Osteoblast (primary cell): Measurements from ENCODE around the gene IFIT3. TPM values are rescaled to one million over a fixed set of nuclear protein-coding genes. Genes with fewer than 3 reads are reported as not detected.

Experiments used
- DNase-seq: peaks from one replicate; pipeline ENCODE4 v3.0.0; 2011; ENCODE audit warnings: low spot score, mixed read lengths; ENCODE audit not compliant: insufficient read length; ENCODE audit errors: missing footprints
- H2AFZ ChIP-seq: 2 replicates; pipeline ENCODE4 v1.6.0; 2011; ENCODE audit warnings: mild to moderate bottlenecking, low read length
- H3K27ac ChIP-seq: 2 replicates; pipeline ENCODE4 v1.5.1; 2011; ENCODE audit warnings: mild to moderate bottlenecking, low read depth, low read length, moderate library complexity
- H3K27me3 ChIP-seq: 2 replicates; pipeline ENCODE4 v1.6.0; 2012; ENCODE audit warnings: mild to moderate bottlenecking, control low read depth, inconsistent platforms, low read length, moderate library complexity; ENCODE audit not compliant: insufficient read depth
- H3K36me3 ChIP-seq: 2 replicates; pipeline ENCODE4 v1.5.1; 2011; ENCODE audit warnings: mild to moderate bottlenecking, low read length, control low read depth, moderate library complexity; ENCODE audit not compliant: insufficient read depth
- H3K4me1 ChIP-seq: 2 replicates; pipeline ENCODE4 v1.5.1; 2011; ENCODE audit warnings: mild to moderate bottlenecking, low read length, control low read depth, moderate library complexity; ENCODE audit not compliant: insufficient read depth
- H3K4me2 ChIP-seq: 2 replicates; pipeline ENCODE4 v1.6.0; 2011; ENCODE audit warnings: mild to moderate bottlenecking, low read length; ENCODE audit not compliant: insufficient read depth
- H3K4me3 ChIP-seq: fragments of 200-600 bp; sonication (generic); 3 replicates; pipeline ENCODE4 v1.5.1; 2012; ENCODE audit warnings: mild to moderate bottlenecking, low read length, inconsistent platforms; ENCODE audit not compliant: insufficient read depth
- H3K79me2 ChIP-seq: 2 replicates; pipeline ENCODE4 v1.6.0; 2012; ENCODE audit warnings: mild to moderate bottlenecking, low read length, control low read depth, inconsistent platforms; ENCODE audit not compliant: insufficient read depth
- H3K9me3 ChIP-seq: 2 replicates; pipeline ENCODE4 v1.5.1; 2011; ENCODE audit warnings: low read depth, low read length, control low read depth
- H4K20me1 ChIP-seq: 2 replicates; pipeline ENCODE4 v1.6.0; 2012; ENCODE audit warnings: mild to moderate bottlenecking, low read length, control low read depth; ENCODE audit not compliant: insufficient read depth
- total RNA-seq: library from RNA; depleted of rRNA; stranded (reverse); fragments of >200 nt; gene quantifications from 2 replicates; pipeline ENCODE4 v1.2.3, GENCODE V29; 2012
- TF ChIP-seq, protein P1 (sequence below): IDR thresholded peaks from 2 replicates; pipeline ENCODE4 v1.5.1; 2011; ENCODE audit warnings: mild to moderate bottlenecking, low read depth, low read length, moderate library complexity; ENCODE audit errors: extremely low read depth

IFIT3 gene
- total RNA-seq, 1 donor = 43.8 TPM

DNA sequence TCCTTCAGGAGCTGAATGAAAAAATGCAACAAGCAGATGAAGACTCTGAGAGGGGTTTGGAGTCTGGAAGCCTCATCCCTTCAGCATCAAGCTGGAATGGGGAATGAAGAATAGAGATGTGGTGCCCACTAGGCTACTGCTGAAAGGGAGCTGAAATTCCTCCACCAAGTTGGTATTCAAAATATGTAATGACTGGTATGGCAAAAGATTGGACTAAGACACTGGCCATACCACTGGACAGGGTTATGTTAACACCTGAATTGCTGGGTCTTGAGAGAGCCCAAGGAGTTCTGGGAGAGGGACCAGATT is 20.6 kb upstream of the IFIT3 start:
- no peaks in the 10 kb centered on the region for H3K9me3 ChIP-seq
- H3K27ac ChIP-seq = no peak overlapping the region
- H3K4me3 ChIP-seq = no peak overlapping the region
- no peak overlapping the region for H2AFZ ChIP-seq
- TF ChIP-seq, protein P1, sequence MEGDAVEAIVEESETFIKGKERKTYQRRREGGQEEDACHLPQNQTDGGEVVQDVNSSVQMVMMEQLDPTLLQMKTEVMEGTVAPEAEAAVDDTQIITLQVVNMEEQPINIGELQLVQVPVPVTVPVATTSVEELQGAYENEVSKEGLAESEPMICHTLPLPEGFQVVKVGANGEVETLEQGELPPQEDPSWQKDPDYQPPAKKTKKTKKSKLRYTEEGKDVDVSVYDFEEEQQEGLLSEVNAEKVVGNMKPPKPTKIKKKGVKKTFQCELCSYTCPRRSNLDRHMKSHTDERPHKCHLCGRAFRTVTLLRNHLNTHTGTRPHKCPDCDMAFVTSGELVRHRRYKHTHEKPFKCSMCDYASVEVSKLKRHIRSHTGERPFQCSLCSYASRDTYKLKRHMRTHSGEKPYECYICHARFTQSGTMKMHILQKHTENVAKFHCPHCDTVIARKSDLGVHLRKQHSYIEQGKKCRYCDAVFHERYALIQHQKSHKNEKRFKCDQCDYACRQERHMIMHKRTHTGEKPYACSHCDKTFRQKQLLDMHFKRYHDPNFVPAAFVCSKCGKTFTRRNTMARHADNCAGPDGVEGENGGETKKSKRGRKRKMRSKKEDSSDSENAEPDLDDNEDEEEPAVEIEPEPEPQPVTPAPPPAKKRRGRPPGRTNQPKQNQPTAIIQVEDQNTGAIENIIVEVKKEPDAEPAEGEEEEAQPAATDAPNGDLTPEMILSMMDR = no peak
- peaks cover 2% of the 10 kb centered on the region for H3K79me2 ChIP-seq
- no peaks in the 10 kb centered on the region for H3K36me3 ChIP-seq
- no peaks in the 10 kb centered on the region for H3K27me3 ChIP-seq
- no peaks in the 10 kb centered on the region for H4K20me1 ChIP-seq
- H3K4me2 ChIP-seq = no peak overlapping the region
- H3K4me1 ChIP-seq = peaks cover 21% of the 10 kb centered on the region
- DNase-seq = no peak

DNA sequence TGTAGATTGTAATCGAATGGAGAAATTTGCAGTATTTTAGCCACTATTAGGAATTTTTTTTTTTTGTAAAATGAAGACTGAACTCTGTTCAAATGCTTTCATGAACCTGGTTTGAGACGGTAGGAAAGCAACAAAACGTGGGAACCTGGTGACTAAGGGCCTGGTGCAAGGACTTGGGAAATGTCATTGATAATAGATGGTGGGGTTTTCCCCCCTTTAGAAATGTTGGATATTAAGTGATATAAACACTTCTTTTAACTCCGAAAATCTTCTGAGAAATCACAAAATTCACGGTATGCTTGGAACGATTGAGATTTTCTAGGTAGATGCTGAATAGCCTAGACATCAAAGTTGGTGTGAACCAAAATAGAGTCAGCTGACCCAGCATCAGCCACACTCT is 19.5 kb upstream of the IFIT3 start:
- H3K27me3 ChIP-seq = no peaks in the 10 kb centered on the region
- TF ChIP-seq, protein P1 = no peak
- no peak overlapping the region for H2AFZ ChIP-seq
- H4K20me1 ChIP-seq = no peaks in the 10 kb centered on the region
- no peaks in the 10 kb centered on the region for H3K79me2 ChIP-seq
- H3K4me1 ChIP-seq = peaks cover 13% of the 10 kb centered on the region
- no peaks in the 10 kb centered on the region for H3K36me3 ChIP-seq
- H3K4me2 ChIP-seq = no peak overlapping the region
- no peaks in the 10 kb centered on the region for H3K9me3 ChIP-seq
- H3K27ac ChIP-seq = no peak overlapping the region
- no peak for DNase-seq
- no peak overlapping the region for H3K4me3 ChIP-seq

DNA sequence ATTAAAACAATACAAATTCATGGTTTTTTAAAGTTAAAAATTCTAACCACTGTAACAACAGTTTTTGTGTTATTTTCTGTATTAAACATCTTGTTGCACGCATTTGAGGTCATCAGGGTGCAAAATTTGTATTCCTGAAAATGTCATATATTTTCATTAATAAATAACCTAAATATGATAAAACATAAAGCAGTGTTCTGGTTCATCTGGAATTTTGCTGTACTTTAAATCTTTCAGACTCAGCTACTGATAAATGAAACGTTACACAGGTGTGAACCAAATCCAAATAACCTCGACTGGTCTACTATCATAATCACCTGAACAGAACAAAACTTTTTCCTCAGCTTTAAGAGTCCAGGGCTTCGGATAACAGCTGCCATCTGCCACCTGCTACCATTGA is 19.1 kb upstream of the IFIT3 start:
- Histone ChIP-seq H3K36me3 (no peaks in the 10 kb centered on the region), H4K20me1 (no peaks in the 10 kb centered on the region), H3K4me1 (peaks cover 13% of the 10 kb centered on the region), H3K79me2 (no peaks in the 10 kb centered on the region), H2AFZ (no peak overlapping the region), H3K27ac (no peak overlapping the region), H3K9me3 (no peaks in the 10 kb centered on the region), H3K4me2 (no peak overlapping the region), H3K27me3 (no peaks in the 10 kb centered on the region), H3K4me3 (no peak overlapping the region)
- DNase-seq = no peak
- TF ChIP-seq, protein P1 = no peak

DNA sequence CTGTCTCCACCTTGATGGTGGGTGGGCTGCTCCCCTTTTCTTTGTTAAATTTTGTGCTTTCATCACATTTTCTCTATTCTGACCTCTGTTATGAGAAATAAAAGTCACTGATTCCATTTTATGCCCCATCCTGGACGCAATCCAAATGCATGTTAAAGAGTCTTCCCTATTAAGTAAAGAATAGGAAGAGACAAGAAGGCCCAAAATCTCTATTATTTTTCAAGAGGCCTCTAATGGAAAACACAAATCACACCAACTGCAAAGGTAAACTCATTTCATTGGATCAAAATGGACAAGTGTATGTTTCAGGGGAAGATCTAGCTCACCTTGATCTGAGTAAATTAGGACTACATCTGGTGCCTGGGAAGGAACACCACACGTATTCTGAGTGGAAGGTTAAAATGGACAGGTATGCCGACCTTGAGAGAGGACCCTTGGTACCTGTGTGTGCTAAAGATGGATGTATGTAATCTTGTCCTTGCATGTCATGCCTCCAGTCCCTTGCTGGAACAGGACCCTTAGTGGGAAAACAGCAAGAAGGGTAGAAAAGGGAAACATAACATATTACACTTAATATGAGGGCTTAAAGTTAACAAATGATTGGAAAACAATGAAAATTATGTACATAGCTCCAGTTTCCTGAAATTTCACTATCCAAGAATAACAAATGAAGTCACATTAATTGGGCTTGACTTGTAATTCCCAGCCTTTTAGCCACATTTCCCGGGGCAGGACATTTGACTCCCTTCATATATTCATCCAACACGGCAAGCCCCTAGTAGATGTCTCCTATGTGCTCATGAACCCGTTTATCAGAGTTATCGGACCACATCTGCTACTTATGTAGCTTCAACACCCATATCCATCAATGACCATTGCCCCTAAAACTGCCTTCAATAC is 18.4 kb upstream of the IFIT3 start:
- Histone ChIP-seq H3K27me3 (no peaks in the 10 kb centered on the region), H3K9me3 (no peaks in the 10 kb centered on the region), H3K27ac (no peak overlapping the region), H2AFZ (no peak overlapping the region), H3K4me1 (peaks cover 13% of the 10 kb centered on the region), H3K4me3 (no peak overlapping the region), H3K79me2 (no peaks in the 10 kb centered on the region), H3K36me3 (no peaks in the 10 kb centered on the region), H4K20me1 (no peaks in the 10 kb centered on the region), H3K4me2 (no peak overlapping the region)
- TF ChIP-seq, protein P1 = no peak
- DNase-seq = no peak
